Measurements from ENCODE around the gene PLXNA4.

The PLXNA4 gene

GRCh38 chr7:132161533-132161915 is 414.7 kb downstream of the PLXNA4 start:
- no peak for DNase-seq (ENCODE audit: low spot score)
- TF ChIP-seq CTCF (IDR thresholded peaks at IDR 0.05; ENCODE audit: extremely low read depth, missing control alignments) = no peak

- DNase-seq (ENCODE audit: low spot score) = no peak
Observed at GRCh38 chr7:132160611-132161532, 415.4 kb downstream of the PLXNA4 start.

GRCh38 chr7:132158841-132159240 is 417.4 kb downstream of the PLXNA4 start:
- TF ChIP-seq CTCF (IDR thresholded peaks at IDR 0.05; ENCODE audit: extremely low read depth, missing control alignments) = no peak
- no peak for DNase-seq (ENCODE audit: low spot score)

More at GRCh38 chr7:132160611-132161532, 415.4 kb downstream of the PLXNA4 start:
- TF ChIP-seq CTCF (IDR thresholded peaks at IDR 0.05; ENCODE audit: extremely low read depth, missing control alignments) = no peak

- no peak for DNase-seq (ENCODE audit: low spot score)
- TF ChIP-seq CTCF (IDR thresholded peaks at IDR 0.05; ENCODE audit: extremely low read depth, missing control alignments) = no peak
Observed at GRCh38 chr7:132158166-132158565, 418.1 kb downstream of the PLXNA4 start.

- no peak for DNase-seq (ENCODE audit: low spot score)
- no peak for TF ChIP-seq CTCF (IDR thresholded peaks at IDR 0.05; ENCODE audit: extremely low read depth, missing control alignments)
Observed at GRCh38 chr7:132155715-132156114, 420.6 kb downstream of the PLXNA4 start.

GRCh38 chr7:132154695-132155471 is 421.4 kb downstream of the PLXNA4 start:
- no peak for TF ChIP-seq CTCF (IDR thresholded peaks at IDR 0.05; ENCODE audit: extremely low read depth, missing control alignments)
- DNase-seq (ENCODE audit: low spot score) = no peak

- no peak for DNase-seq (ENCODE audit: low spot score)
- TF ChIP-seq CTCF (IDR thresholded peaks at IDR 0.05; ENCODE audit: extremely low read depth, missing control alignments) = no peak
Observed at GRCh38 chr7:132154248-132154647, 422.0 kb downstream of the PLXNA4 start.

Data from GM20000 (cell line).